SU-DHL-6 (cell line): ENCODE data around the gene ATP2A1.

ENCODE experiments used
- H2AFZ ChIP-seq: fragments of 200-600 bp; sonication (generic); 2 replicates; pipeline ENCODE4 v1.6.1; 2014; ENCODE audit warnings: low read depth, mild to moderate bottlenecking, moderate library complexity, mixed read lengths, antibody characterized with exemption, low read length; ENCODE audit not compliant: severe bottlenecking
- H3F3A ChIP-seq: fragments of 200-600 bp; shearing (Covaris generic); 2 replicates; pipeline ENCODE4 v1.6.0; 2016; ENCODE audit warnings: antibody characterized with exemption, mild to moderate bottlenecking; ENCODE audit not compliant: insufficient read depth
- H3K27ac ChIP-seq: fragments of 200-600 bp; sonication (generic); 2 replicates; pipeline ENCODE4 v1.5.1; 2016; ENCODE audit warnings: low read depth, mild to moderate bottlenecking, low read length, moderate library complexity, mixed read lengths
- H3K27me3 ChIP-seq: fragments of 200-600 bp; sonication (generic), shearing (Covaris generic); 2 replicates; pipeline ENCODE4 v1.6.0; 2014; ENCODE audit warnings: mild to moderate bottlenecking, low read length
- H3K36me3 ChIP-seq: fragments of 200-600 bp; sonication (generic); 2 replicates; pipeline ENCODE4 v1.6.1; 2014; ENCODE audit warnings: mild to moderate bottlenecking, low read length, mixed read lengths
- H3K4me2 ChIP-seq: fragments of 300-600, 200-600 bp; shearing (Covaris generic), sonication (generic); 2 replicates; pipeline ENCODE4 v1.6.0; 2014; ENCODE audit warnings: low read length, low read depth, mild to moderate bottlenecking; ENCODE audit not compliant: poor library complexity, severe bottlenecking
- H3K4me3 ChIP-seq: fragments of 200-600 bp; sonication (generic); 2 replicates; pipeline ENCODE4 v1.5.1; 2014; ENCODE audit warnings: antibody characterized with exemption, low read length, mild to moderate bottlenecking, mixed read lengths; ENCODE audit not compliant: insufficient read depth, poor library complexity, severe bottlenecking
- H3K79me2 ChIP-seq: fragments of 200-600 bp; sonication (generic); 2 replicates; pipeline ENCODE4 v1.6.1; 2014; ENCODE audit warnings: mild to moderate bottlenecking, low read length, moderate library complexity; ENCODE audit not compliant: insufficient read depth
- H3K9ac ChIP-seq: fragments of 200-600 bp; sonication (generic); 2 replicates; pipeline ENCODE4 v1.7.0; 2014; ENCODE audit warnings: mild to moderate bottlenecking, low read length
- H3K9me2 ChIP-seq: fragments of 200-600 bp; sonication (generic); replicated peaks from 2 replicates; pipeline ENCODE4 v1.6.1; 2014; ENCODE audit warnings: low read length; ENCODE audit not compliant: insufficient read depth
- H3K9me3 ChIP-seq: fragments of 200-600 bp; sonication (generic); 2 replicates; pipeline ENCODE4 v1.6.1; 2014; ENCODE audit warnings: low read length, mixed read lengths; ENCODE audit not compliant: insufficient read depth
- H4K20me1 ChIP-seq: fragments of 200-600 bp; sonication (generic); 2 replicates; pipeline ENCODE4 v1.6.1; 2014; ENCODE audit warnings: low read depth, mild to moderate bottlenecking, antibody characterized with exemption, low read length, moderate library complexity, mixed read lengths
- CTCF ChIP-seq: fragments of 200-600 bp; sonication (generic); IDR thresholded peaks from one replicate; pipeline ENCODE4 v1.5.1; 2017; ENCODE audit warnings: antibody characterized with exemption, mild to moderate bottlenecking, low read length, moderate library complexity; ENCODE audit not compliant: insufficient read depth, poor library complexity, severe bottlenecking
- EZH2phosphoT487 ChIP-seq: fragments of 200-600 bp; sonication (generic), shearing (Covaris generic); conservative IDR thresholded peaks from 2 replicates; pipeline ENCODE4 v1.6.1; 2018; ENCODE audit warnings: mild to moderate bottlenecking, antibody characterized with exemption, low read length, moderate library complexity, mixed read lengths

The ATP2A1 gene

GRCh38 chr16:28915181-28915580 is 36.9 kb downstream of the ATP2A1 start:
- Histone ChIP-seq H4K20me1 (no peaks in the 10 kb centered on the region), H3K9me2 (no peaks in the 10 kb centered on the region), H3K9me3 (no peaks in the 10 kb centered on the region), H3K4me2 (no peak overlapping the region), H3K36me3 (no peaks in the 10 kb centered on the region), H3K9ac (no peak overlapping the region), H3K4me3 (no peak overlapping the region), H3K27ac (no peak overlapping the region), H3F3A (no peaks in the 10 kb centered on the region), H2AFZ (no peak overlapping the region), H3K27me3 (no peaks in the 10 kb centered on the region), H3K79me2 (no peaks in the 10 kb centered on the region)
- TF ChIP-seq EZH2phosphoT487, result no peak
- no peak for TF ChIP-seq CTCF

- H3K9ac ChIP-seq, result no peak overlapping the region
- no peaks in the 10 kb centered on the region for H4K20me1 ChIP-seq
- no peaks in the 10 kb centered on the region for H3K9me2 ChIP-seq
- no peaks in the 10 kb centered on the region for H3K36me3 ChIP-seq
- H3K4me3 ChIP-seq, result no peak overlapping the region
- H3K9me3 ChIP-seq, result no peaks in the 10 kb centered on the region
- TF ChIP-seq CTCF (no peak), EZH2phosphoT487 (no peak)
- no peak overlapping the region for H3K4me2 ChIP-seq
- no peaks in the 10 kb centered on the region for H3K79me2 ChIP-seq
- H3F3A ChIP-seq, result no peaks in the 10 kb centered on the region
- H3K27ac ChIP-seq, result no peak overlapping the region
- H3K27me3 ChIP-seq, result no peaks in the 10 kb centered on the region
- no peak overlapping the region for H2AFZ ChIP-seq
These were observed 38.8 kb downstream of the ATP2A1 start for GRCh38 chr16:28917095-28917494.

GRCh38 chr16:28918698-28919097 is 40.4 kb downstream of the ATP2A1 start:
- TF ChIP-seq CTCF (no peak), EZH2phosphoT487 (no peak)
- H3K9me3 ChIP-seq, result no peaks in the 10 kb centered on the region
- no peak overlapping the region for H3K27ac ChIP-seq
- no peaks in the 10 kb centered on the region for H3K36me3 ChIP-seq
- no peaks in the 10 kb centered on the region for H3K27me3 ChIP-seq
- H3K9me2 ChIP-seq, result no peaks in the 10 kb centered on the region
- H3K79me2 ChIP-seq, result peaks cover 7% of the 10 kb centered on the region; the same call in 1 of the 2 replicates
- no peak overlapping the region for H2AFZ ChIP-seq
- peaks cover 4% of the 10 kb centered on the region; the same call in 1 of the 2 replicates for H3F3A ChIP-seq
- no peak overlapping the region for H3K4me2 ChIP-seq
- H3K9ac ChIP-seq, result no peak overlapping the region
- H4K20me1 ChIP-seq, result no peaks in the 10 kb centered on the region
- H3K4me3 ChIP-seq, result no peak overlapping the region
